ENCODE measurements around the gene IL10. TPM values are rescaled to one million over a fixed set of nuclear protein-coding genes. Genes with fewer than 3 reads are reported as not detected.

Gene IL10
- polyA plus RNA-seq, 1 of the 3 experiments (the other 2 are of a cell fraction) = not detected

DNA sequence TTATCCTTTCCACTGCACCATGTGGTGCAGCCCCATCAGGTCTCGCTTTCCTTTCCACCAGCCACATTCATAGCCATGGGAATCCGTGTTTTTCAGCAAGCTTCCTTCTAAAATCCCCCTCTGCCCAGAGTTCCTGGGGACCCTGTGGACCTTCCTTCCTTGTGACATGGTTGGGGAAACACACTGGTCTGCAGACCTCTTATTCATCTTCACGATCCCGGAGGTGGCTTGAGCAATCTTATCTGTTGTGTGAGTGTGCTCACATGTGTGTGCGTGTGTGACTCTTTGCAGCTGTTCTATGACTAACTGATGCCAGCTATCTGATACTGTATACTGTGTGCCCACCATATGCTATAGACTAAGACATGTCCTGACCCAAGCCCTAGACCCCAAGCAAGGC is 15.6 kb upstream of the IL10 start:
- TF ChIP-seq SMC3 (IDR thresholded peaks at IDR 0.05; ENCODE audit: low read depth, low read length) (no peak), YY1 (IDR thresholded peaks at IDR 0.05; ENCODE audit: low read depth) (no peak), FOXM1 (IDR thresholded peaks at IDR 0.05; ENCODE audit: low read depth) (no peak), TCF12 (IDR thresholded peaks at IDR 0.05) (no peak), EZH2phosphoT487 (IDR thresholded peaks at IDR 0.05; ENCODE audit: borderline replicate concordance, low read depth) (no peak), POLR2AphosphoS5 (IDR thresholded peaks at IDR 0.05; ENCODE audit: low read depth, low read length) (no peak), FOSL2 (IDR thresholded peaks at IDR 0.05; ENCODE audit: borderline replicate concordance, low read depth) (no peak), MXI1 (IDR thresholded peaks at IDR 0.05; ENCODE audit: low read depth, low read length) (no peak), CHD2 (IDR thresholded peaks at IDR 0.05; ENCODE audit: low read length, partially characterized antibody) (no peak), GABPA (IDR thresholded peaks at IDR 0.05; ENCODE audit: low read depth) (no peak), RCOR1 (IDR thresholded peaks at IDR 0.05; ENCODE audit: low read length) (no peak)
- TF ChIP-seq, protein P1, sequence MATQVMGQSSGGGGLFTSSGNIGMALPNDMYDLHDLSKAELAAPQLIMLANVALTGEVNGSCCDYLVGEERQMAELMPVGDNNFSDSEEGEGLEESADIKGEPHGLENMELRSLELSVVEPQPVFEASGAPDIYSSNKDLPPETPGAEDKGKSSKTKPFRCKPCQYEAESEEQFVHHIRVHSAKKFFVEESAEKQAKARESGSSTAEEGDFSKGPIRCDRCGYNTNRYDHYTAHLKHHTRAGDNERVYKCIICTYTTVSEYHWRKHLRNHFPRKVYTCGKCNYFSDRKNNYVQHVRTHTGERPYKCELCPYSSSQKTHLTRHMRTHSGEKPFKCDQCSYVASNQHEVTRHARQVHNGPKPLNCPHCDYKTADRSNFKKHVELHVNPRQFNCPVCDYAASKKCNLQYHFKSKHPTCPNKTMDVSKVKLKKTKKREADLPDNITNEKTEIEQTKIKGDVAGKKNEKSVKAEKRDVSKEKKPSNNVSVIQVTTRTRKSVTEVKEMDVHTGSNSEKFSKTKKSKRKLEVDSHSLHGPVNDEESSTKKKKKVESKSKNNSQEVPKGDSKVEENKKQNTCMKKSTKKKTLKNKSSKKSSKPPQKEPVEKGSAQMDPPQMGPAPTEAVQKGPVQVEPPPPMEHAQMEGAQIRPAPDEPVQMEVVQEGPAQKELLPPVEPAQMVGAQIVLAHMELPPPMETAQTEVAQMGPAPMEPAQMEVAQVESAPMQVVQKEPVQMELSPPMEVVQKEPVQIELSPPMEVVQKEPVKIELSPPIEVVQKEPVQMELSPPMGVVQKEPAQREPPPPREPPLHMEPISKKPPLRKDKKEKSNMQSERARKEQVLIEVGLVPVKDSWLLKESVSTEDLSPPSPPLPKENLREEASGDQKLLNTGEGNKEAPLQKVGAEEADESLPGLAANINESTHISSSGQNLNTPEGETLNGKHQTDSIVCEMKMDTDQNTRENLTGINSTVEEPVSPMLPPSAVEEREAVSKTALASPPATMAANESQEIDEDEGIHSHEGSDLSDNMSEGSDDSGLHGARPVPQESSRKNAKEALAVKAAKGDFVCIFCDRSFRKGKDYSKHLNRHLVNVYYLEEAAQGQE (IDR thresholded peaks at IDR 0.05; ENCODE audit: low read depth, low read length) = no peak
- TF ChIP-seq, protein P2, sequence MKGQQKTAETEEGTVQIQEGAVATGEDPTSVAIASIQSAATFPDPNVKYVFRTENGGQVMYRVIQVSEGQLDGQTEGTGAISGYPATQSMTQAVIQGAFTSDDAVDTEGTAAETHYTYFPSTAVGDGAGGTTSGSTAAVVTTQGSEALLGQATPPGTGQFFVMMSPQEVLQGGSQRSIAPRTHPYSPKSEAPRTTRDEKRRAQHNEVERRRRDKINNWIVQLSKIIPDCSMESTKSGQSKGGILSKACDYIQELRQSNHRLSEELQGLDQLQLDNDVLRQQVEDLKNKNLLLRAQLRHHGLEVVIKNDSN (IDR thresholded peaks at IDR 0.05; ENCODE audit: borderline replicate concordance, low read depth) = no peak
- TF ChIP-seq, protein P3, sequence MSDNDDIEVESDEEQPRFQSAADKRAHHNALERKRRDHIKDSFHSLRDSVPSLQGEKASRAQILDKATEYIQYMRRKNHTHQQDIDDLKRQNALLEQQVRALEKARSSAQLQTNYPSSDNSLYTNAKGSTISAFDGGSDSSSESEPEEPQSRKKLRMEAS (IDR thresholded peaks at IDR 0.05; ENCODE audit: low read depth) = no peak
- H4K20me1 ChIP-seq (ENCODE audit: insufficient read depth) = no peaks in the 10 kb centered on the region
- H2AFZ ChIP-seq (ENCODE audit: low read depth) = no peak overlapping the region
- H3K79me2 ChIP-seq (ENCODE audit: insufficient read depth) = no peaks in the 10 kb centered on the region
- ChIA-PET POLR2A (no interaction called here), CTCF (interaction anchor here (1.1 to 1.4 kb wide), 3 partner anchors 27 to 124 kb away, joined by 3 to 4 read pairs (median 3); no protein-coding TSS in a partner anchor)
- H3K9me3 ChIP-seq = no peaks in the 10 kb centered on the region
- H3K27ac ChIP-seq (ENCODE audit: low read depth in 2 of 2, low read length in 1 of 2) = no peak overlapping the region
- peaks cover 8% of the 10 kb centered on the region; the same call in 1 of the 2 replicates for H3K27me3 ChIP-seq (ENCODE audit: insufficient read depth)
- H3K4me1 ChIP-seq (ENCODE audit: control insufficient read depth in 1 of 2, insufficient read depth in 2 of 2, low read depth in 1 of 2, low read length in 1 of 2) = no peaks in the 10 kb centered on the region
- peaks cover 2% of the 10 kb centered on the region for H3F3A ChIP-seq (replicated peaks; ENCODE audit: insufficient read depth)
- no peak for DNase-seq
- H3K9ac ChIP-seq = no peak overlapping the region
- H3K4me2 ChIP-seq = no peak overlapping the region
- H3K36me3 ChIP-seq (replicated peaks in 1 of 2; ENCODE audit: control insufficient read depth in 1 of 2, insufficient read depth in 2 of 2, low read length in 1 of 2) = no peaks in the 10 kb centered on the region
- no peak overlapping the region for H3K4me3 ChIP-seq (ENCODE audit: low read depth in 2 of 2, low read length in 1 of 2)
- no peaks in the 10 kb centered on the region for H3K9me2 ChIP-seq
- WGBS (ENCODE audit: low lambda C conversion rate) = 79% methylated on average over 5 of the region's 5 CpGs
